ENCODE results near the gene RAD18. TPM values are rescaled to one million over a fixed set of nuclear protein-coding genes. Genes with fewer than 3 reads are reported as not detected.

RAD18 gene
- polyA plus RNA-seq, 3 donors = 1.9 to 6.9 (median 5.1) TPM

DNA sequence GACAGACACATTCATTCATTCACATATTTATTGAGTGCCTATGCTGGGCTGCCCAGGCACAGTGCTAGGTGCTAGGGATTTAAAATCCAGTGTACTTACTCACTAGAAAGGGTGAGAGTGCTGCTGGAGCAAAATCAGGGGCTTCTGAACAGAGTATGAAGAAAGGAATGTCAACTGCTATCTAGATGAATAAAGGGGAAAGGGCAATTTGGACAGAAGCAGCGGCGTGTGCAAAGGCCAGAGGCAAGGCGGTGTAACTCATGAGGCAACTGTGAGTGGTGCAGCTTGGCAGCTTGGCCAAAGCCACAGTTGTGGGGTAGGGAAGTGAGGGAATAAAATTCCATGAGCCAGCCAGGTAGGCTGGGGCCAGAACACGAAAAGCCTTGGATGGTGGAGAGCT lies 76.7 kb downstream of the RAD18 start:
- intact Hi-C loops (cut with micrococcal nuclease) = no loop called here
- H3K4me3 Mint-ChIP-seq = no peak overlapping the region
- WGBS (ENCODE audit: insufficient coverage) = 91% methylated on average over 4 of the region's 4 CpGs
- H3K27ac Mint-ChIP-seq = no peak overlapping the region
- no peak overlapping the region for H3K27ac ChIP-seq (ENCODE audit: low read depth in 1 of 2, low read length in 2 of 2)
- H3K36me3 ChIP-seq (replicated peaks in 1 of 2; ENCODE audit: control insufficient read depth in 1 of 2, insufficient read depth in 2 of 2, low read length in 2 of 2) = peaks cover 2 to 76% of the 10 kb centered on the region in 2 donors
- no peaks in the 10 kb centered on the region for H3K4me1 Mint-ChIP-seq
- peaks cover 51 to 63% of the 10 kb centered on the region in 2 donors for H3K36me3 Mint-ChIP-seq
- H3K27me3 Mint-ChIP-seq (ENCODE audit: low read depth in 3 of 3) = no peaks in the 10 kb centered on the region
- no peak overlapping the region for H2AFZ ChIP-seq (ENCODE audit: insufficient read depth, low read depth, low read length, poor library complexity, severe bottlenecking)
- no peaks in the 10 kb centered on the region for H3K27me3 ChIP-seq (ENCODE audit: control insufficient read depth in 2 of 2, insufficient read depth in 2 of 2, low read length in 2 of 2)
- no peak overlapping the region for H3K9ac ChIP-seq (ENCODE audit: insufficient read depth, low read length, poor library complexity, severe bottlenecking)
- H3K9me3 ChIP-seq (replicated peaks in 1 of 2; ENCODE audit: control insufficient read depth in 1 of 2, insufficient read depth in 1 of 2, low read length in 2 of 2) = no peaks in the 10 kb centered on the region
- TF ChIP-seq, protein P1, sequence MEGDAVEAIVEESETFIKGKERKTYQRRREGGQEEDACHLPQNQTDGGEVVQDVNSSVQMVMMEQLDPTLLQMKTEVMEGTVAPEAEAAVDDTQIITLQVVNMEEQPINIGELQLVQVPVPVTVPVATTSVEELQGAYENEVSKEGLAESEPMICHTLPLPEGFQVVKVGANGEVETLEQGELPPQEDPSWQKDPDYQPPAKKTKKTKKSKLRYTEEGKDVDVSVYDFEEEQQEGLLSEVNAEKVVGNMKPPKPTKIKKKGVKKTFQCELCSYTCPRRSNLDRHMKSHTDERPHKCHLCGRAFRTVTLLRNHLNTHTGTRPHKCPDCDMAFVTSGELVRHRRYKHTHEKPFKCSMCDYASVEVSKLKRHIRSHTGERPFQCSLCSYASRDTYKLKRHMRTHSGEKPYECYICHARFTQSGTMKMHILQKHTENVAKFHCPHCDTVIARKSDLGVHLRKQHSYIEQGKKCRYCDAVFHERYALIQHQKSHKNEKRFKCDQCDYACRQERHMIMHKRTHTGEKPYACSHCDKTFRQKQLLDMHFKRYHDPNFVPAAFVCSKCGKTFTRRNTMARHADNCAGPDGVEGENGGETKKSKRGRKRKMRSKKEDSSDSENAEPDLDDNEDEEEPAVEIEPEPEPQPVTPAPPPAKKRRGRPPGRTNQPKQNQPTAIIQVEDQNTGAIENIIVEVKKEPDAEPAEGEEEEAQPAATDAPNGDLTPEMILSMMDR (IDR thresholded peaks at IDR 0.05) = no peak
- no peak overlapping the region for H3K4me2 ChIP-seq (replicated peaks; ENCODE audit: extremely low read depth, low read length, poor library complexity, severe bottlenecking)
- no peak overlapping the region for H3K4me3 ChIP-seq (replicated peaks in 1 of 3; ENCODE audit: low read depth in 2 of 3, low read length in 3 of 3)
- DNase-seq = no peak
- H3K9me3 Mint-ChIP-seq = peaks cover 0 to 4% (median 1%) of the 10 kb centered on the region in 7 donors
- H3K4me1 ChIP-seq (ENCODE audit: control insufficient read depth in 1 of 2, insufficient read depth in 2 of 2, low read length in 2 of 2) = no peaks in the 10 kb centered on the region
- H3K79me2 ChIP-seq (ENCODE audit: insufficient read depth, low read length) = no peaks in the 10 kb centered on the region
- no peaks in the 10 kb centered on the region for H4K20me1 ChIP-seq (ENCODE audit: insufficient read depth, low read length)

DNA sequence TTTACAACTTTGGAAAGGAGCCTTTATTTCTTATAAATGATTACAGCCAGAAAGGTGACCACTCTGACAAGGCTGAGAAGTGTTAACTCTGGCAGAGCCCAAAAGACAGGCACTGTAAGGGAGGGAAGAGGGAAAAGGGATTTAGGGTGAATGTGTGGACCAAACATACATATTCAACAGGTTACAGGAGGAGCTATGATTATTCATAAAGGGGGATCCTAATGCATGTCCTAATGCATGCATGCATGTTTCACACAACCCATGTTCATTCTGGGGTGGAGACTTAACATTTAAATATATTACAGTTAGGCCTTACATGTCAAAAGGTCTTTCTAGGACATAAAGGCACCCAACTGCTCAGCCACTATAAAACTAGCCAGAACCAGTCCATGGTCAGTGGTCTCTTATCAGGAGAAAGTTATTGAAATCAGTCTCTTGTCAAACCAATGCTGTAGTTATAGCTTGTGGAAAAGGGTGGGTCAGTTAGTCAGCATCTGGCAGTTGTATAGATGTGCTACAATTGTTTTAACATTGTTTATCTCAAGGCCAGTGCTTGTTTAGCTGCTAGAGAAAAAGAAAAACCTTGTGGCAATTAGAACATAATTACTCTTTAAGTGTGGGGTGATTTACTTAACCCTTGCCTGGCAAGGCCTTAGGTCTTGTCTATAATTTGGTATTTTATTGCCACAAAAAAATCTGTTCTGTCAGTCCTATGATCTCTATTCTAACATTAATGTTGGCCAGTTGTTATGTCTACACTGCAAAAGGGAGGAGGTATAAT lies 77.5 kb downstream of the RAD18 start:
- H3K4me3 ChIP-seq (replicated peaks in 1 of 3; ENCODE audit: low read depth in 2 of 3, low read length in 3 of 3) = no peak overlapping the region
- H3K79me2 ChIP-seq (ENCODE audit: insufficient read depth, low read length) = no peaks in the 10 kb centered on the region
- no peak overlapping the region for H3K9ac ChIP-seq (ENCODE audit: insufficient read depth, low read length, poor library complexity, severe bottlenecking)
- Mint-ChIP-seq H3K27ac (no peak overlapping the region), H3K9me3 (peaks cover 0 to 4% (median 1%) of the 10 kb centered on the region in 7 donors), H3K4me1 (no peaks in the 10 kb centered on the region), H3K4me3 (no peak overlapping the region), H3K36me3 (peaks cover 57 to 69% of the 10 kb centered on the region in 2 donors), H3K27me3 (ENCODE audit: low read depth in 3 of 3) (no peaks in the 10 kb centered on the region)
- H3K4me1 ChIP-seq (ENCODE audit: control insufficient read depth in 1 of 2, insufficient read depth in 2 of 2, low read length in 2 of 2) = no peaks in the 10 kb centered on the region
- intact Hi-C loops (cut with micrococcal nuclease) = no loop called here
- no peak overlapping the region for H3K4me2 ChIP-seq (replicated peaks; ENCODE audit: extremely low read depth, low read length, poor library complexity, severe bottlenecking)
- H3K9me3 ChIP-seq (replicated peaks in 1 of 2; ENCODE audit: control insufficient read depth in 1 of 2, insufficient read depth in 1 of 2, low read length in 2 of 2) = no peaks in the 10 kb centered on the region
- no peaks in the 10 kb centered on the region for H4K20me1 ChIP-seq (ENCODE audit: insufficient read depth, low read length)
- TF ChIP-seq, protein P1 (IDR thresholded peaks at IDR 0.05) = no peak
- H3K36me3 ChIP-seq (replicated peaks in 1 of 2; ENCODE audit: control insufficient read depth in 1 of 2, insufficient read depth in 2 of 2, low read length in 2 of 2) = peaks cover 2 to 82% of the 10 kb centered on the region in 2 donors
- no peaks in the 10 kb centered on the region for H3K27me3 ChIP-seq (ENCODE audit: control insufficient read depth in 2 of 2, insufficient read depth in 2 of 2, low read length in 2 of 2)
- no peak for DNase-seq
- no peak overlapping the region for H3K27ac ChIP-seq (ENCODE audit: low read depth in 1 of 2, low read length in 2 of 2)
- H2AFZ ChIP-seq (ENCODE audit: insufficient read depth, low read depth, low read length, poor library complexity, severe bottlenecking) = no peak overlapping the region

All from CD14-positive monocyte (primary cell).